Uterus (tissue), 2 donors: ENCODE results near the gene NUMB.

Experiments used
- POLR2A ChIP-seq, 2 donors: fragments of 450-650 bp; IDR thresholded peaks; one replicate each; pipeline ENCODE4 v1.6.1; 2016; ENCODE audit warnings: antibody characterized with exemption in 2 of 2, mild to moderate bottlenecking in 1 of 2, moderate library complexity in 1 of 2
- TF ChIP-seq, protein P1 (sequence below), 4 experiments: fragments of 200-600 bp in 2 of 4; fragments of 450-650 bp in 2 of 4; sonication (generic) in 2 of 4; IDR thresholded peaks; one replicate each; pipeline ENCODE4 v1.5.1; 2016 to 2019; ENCODE audit warnings: antibody characterized with exemption in 4 of 4, mild to moderate bottlenecking in 2 of 4, moderate library complexity in 1 of 4

DNA sequence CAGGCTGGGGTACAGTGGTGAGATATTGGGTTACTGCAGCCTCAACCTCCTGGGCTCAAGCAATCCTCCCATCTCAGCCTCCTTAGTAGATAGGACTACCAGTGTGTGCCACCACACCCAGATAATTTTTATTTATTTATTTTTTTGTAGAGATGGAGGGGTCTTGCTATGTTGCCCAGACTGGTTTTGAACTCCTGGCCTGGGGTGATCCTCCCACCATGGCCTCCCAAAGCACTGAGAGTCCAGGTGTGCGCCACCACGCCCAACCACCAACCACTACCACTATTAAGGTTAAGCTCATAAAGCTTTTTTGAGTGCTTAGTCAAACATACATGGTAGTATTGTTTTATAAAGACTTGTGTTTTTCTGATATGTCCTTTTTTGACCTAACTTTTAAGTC is 36.2 kb upstream of the NUMB start:
- TF ChIP-seq, protein P1, sequence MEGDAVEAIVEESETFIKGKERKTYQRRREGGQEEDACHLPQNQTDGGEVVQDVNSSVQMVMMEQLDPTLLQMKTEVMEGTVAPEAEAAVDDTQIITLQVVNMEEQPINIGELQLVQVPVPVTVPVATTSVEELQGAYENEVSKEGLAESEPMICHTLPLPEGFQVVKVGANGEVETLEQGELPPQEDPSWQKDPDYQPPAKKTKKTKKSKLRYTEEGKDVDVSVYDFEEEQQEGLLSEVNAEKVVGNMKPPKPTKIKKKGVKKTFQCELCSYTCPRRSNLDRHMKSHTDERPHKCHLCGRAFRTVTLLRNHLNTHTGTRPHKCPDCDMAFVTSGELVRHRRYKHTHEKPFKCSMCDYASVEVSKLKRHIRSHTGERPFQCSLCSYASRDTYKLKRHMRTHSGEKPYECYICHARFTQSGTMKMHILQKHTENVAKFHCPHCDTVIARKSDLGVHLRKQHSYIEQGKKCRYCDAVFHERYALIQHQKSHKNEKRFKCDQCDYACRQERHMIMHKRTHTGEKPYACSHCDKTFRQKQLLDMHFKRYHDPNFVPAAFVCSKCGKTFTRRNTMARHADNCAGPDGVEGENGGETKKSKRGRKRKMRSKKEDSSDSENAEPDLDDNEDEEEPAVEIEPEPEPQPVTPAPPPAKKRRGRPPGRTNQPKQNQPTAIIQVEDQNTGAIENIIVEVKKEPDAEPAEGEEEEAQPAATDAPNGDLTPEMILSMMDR (IDR thresholded peaks at IDR 0.05), result no peak
- TF ChIP-seq POLR2A (IDR thresholded peaks at IDR 0.05), result no peak
